GM18909 (cell line): ENCODE results near the gene AHCYL2.
"Not testable (repeated sequence)": the region's sequence is repeated elsewhere in the genome, so short reads cannot be mapped to it uniquely, and the experiment has no call there.

Experiments
- ATAC-seq: cut with Tn5 transposase; IDR thresholded peaks from one replicate; pipeline ENCODE4 v1.9.1; 2021; ENCODE audit warnings: mild to moderate bottlenecking; ENCODE audit not compliant: unreplicated experiment, poor library complexity

The AHCYL2 gene

GRCh38 chr7:129438839-129439651 lies 214.2 kb downstream of the AHCYL2 start:
- ATAC-seq, result no peak

DNA sequence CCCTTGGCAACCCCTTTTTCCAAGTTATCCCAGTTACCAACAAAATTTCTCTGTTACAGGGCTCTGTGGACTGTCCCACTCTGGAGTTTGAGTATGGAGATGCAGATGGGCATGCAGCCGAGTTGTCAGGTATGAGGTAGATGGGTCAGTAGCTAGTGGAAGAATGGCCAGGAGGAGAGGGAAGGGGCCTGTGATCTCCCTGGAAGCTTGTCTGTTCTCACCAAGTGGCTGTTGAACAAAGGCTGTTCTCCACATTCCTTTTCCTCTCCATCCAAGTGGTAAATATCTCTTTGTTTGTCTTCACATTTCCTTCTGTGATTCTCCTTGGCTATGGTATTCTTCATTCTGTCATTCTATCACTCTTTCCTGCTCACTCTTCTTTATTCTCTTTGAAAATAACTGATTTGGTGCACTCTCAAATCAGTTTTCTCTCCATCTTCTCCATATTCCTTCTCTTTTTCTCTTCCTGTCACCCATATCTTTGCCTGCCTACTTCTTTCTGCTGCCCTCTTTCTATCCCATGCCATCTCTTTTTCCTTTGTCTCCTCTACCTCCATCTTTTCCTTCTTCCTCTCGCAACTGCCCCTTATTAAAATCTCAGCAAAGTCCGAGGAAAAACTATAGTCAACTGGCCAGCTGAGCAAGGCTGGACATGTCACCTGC lies 215.3 kb downstream of the AHCYL2 start:
- no peak for ATAC-seq

GRCh38 chr7:129443612-129444011 lies 218.8 kb downstream of the AHCYL2 start:
- ATAC-seq, result no peak

- not testable (repeated sequence) for ATAC-seq
Measured at GRCh38 chr7:129444776-129445175, 219.9 kb downstream of the AHCYL2 start.

- not testable (repeated sequence) for ATAC-seq
Measured at GRCh38 chr7:129446925-129447324, 222.1 kb downstream of the AHCYL2 start.

DNA sequence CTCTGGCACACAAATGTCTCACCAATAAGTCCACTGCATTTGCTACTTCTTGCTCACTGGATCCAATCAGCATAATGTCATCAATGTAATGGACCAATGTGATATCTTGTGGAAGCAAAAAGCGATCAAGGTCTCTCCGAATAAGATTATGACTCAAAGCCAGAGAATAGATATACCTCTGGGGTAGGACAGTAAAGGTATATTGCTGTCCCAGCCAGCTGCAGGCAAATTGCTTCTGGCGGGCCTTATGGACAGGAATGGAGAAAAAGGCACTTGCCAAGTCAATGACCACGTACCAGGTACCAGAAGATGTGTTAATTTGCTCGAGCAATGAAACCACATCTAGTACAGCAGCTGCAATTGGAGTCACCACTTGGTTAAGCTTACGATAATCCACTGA lies 222.6 kb downstream of the AHCYL2 start:
- not testable (repeated sequence) for ATAC-seq

DNA sequence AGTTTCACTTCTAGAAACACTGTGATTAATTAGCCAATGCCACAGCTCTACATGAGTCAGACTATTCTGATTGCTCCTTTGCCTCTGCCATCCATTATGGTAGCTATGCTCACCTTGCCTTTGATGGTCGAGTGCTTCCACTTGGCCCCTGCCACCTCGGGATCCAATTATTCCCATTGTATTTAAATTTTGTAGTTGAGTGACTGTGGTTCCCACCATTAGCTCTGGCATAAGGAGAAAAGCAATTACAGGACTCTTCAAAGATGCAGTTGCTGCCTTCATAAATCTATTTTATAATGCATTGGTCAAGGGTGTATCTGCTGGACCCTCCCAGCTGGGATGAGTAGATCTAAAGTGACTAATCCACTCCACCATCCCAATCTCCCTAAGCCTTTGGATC lies 223.8 kb downstream of the AHCYL2 start:
- not testable (repeated sequence) for ATAC-seq

- no peak for ATAC-seq
Measured at GRCh38 chr7:129450295-129450694, 225.5 kb downstream of the AHCYL2 start.

DNA sequence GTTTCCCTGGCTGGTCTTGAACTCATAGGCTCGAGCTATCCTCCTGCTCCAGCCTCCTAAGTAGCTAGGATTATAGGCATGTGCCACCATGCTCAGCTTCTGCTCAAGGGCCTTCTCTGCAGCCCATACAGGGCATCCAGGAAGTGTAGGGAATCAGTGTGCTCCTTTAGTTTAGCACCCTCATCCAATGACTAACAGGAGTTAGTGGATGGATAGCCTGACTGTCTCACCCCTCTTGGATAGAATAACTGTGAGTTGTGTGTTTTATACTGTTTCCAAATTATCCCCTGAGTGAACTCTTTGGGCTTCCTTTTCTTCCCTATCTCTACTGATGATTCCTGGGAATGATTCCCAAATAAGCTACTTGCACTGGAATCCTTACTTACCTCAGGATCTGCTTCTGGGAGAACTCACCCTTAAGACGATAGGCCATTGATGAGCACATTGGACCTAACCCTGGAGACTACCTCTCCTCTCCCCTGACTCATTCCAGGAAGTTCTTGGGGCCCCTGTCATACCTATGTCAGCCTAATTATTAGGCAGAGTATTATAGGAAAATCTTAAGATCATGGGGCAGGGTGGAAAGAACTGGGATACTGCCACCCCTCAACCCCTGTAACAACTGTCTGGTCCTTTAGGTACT lies 227.9 kb downstream of the AHCYL2 start:
- no peak for ATAC-seq

- ATAC-seq, result no peak
Measured at GRCh38 chr7:129453510-129454248, 228.8 kb downstream of the AHCYL2 start.

DNA sequence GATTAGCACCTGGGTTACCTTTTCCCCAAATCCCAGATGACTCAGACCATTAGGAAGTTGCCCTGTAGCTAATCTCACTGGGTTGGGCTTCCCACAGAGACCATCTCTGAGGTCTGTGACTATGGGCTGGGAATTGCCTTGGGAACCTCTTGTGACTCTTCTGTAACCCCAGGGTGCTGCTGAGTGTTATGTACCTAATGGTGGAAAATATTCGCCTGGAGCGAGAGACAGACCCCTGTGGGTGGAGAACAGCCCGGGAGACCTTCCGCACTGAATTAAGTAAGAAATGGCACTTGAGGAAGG lies 229.4 kb downstream of the AHCYL2 start:
- no peak for ATAC-seq

DNA sequence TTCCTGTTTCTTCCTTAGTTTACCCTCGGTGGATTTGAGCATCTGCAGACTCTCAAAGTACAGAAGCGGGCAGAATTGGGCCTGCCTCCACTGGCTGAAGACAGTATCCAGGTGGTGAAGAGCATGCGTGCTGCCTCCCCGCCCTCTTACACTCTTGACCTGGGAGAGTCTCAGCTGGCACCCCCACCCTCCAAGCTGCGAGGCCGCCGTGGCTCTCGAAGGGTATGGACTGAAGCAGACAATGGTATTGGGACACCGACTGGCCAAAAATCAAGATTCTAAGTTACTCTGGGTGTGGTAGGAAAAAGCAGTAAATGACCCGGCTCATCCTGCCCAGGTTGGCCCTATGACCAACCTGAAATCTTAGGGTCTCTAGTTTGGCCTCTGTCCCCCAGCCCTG lies 231.6 kb downstream of the AHCYL2 start:
- no peak for ATAC-seq

DNA sequence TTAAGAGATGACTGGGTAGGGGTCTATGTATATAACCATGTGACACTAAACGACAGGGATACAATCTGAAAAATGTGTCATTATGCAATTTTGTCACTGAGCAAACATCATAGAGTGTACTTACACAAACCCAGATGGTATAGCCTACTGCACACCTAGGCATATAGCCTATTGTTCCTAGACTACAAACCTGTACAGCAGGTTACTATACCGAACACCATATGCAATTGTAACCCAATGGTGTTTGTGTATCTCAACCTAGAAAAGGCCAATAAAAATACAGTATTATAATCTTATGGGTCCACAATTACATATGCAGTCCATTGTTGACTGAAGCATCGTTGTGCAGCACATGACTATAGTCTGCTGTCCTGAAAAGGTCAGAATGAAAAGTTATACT lies 232.3 kb downstream of the AHCYL2 start:
- ATAC-seq, result no peak

DNA sequence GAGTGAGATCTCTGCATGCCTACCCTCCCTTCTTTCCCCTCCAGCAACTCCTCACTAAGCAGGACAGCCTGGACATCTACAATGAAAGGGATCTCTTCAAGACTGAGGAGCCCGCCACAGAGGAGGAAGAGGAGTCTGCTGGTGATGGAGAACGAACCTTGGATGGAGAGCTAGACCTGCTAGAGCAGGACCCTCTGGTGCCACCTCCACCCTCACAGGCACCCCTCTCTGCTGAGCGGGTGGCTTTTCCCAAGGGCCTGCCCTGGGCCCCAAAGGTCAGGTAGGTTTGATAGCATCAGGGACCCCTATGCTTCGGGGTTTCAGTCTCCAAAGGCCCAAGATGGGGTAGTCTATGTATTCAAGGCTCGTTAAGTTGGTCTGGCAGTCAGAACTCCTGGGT lies 233.3 kb downstream of the AHCYL2 start:
- no peak for ATAC-seq

DNA sequence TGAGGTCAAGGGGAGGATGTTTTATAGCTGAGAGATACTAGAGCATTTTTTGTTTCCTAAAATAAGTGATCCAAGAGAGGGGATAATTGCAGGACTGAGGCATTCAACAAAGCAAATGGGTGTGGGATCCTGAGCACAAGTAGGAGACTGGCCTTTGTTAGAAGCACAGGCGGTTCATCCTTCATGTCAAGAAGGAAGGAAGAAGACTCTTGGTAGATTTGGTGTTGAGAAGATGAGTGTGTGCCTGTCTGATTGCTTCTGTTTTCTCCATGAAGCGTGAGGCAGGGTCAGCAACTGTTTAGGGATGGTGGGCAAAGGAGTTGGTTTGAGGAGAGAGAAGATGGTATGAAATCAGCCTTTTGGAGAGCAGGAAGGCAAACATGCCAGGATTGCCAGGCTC lies 237.0 kb downstream of the AHCYL2 start:
- ATAC-seq, result no peak

- ATAC-seq, result no peak
Measured at GRCh38 chr7:129462420-129462819, 237.6 kb downstream of the AHCYL2 start.

DNA sequence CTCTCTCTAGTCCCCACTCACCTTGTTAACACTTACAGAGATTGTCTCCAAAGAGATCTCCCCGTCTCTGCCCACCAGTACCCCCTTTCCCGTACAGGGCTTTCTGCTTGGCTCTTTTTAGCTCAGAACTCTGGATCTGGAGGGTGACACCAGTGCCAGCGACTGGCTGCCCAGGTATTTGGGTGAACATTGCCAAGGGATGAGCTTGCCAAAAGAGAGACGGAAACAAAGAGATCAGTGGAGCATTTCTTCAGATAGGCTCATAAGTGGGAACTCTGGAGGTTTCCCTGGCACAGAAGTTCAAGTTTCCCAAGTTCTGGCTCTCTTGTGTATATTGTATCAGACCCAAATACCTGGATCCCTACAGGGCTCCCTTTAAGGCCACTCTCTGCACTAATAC lies 239.4 kb downstream of the AHCYL2 start:
- ATAC-seq, result no peak

DNA sequence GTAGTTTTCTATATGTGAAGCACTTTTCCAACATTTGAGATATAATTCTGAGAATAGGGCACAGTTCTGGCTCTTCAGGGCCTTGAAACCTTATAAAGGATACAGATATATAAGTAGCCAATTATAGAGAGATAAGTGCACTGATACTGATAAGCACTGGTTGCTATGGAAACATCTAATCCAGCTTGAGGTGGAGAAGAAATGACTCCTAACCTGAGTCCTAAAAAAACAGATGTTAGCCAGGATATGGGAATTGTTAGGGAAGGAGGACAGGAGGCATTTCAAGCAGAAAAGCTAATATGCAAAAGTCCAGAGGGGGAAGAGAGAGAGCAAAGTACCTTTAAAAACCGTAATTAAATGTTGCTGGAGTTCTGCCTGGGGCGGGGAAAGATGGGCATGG lies 240.2 kb downstream of the AHCYL2 start:
- ATAC-seq, result no peak

GRCh38 chr7:129466796-129467195 lies 242.0 kb downstream of the AHCYL2 start:
- ATAC-seq, result no peak

- no peak for ATAC-seq
Measured at GRCh38 chr7:129468087-129468486, 243.3 kb downstream of the AHCYL2 start.

GRCh38 chr7:129468547-129468946 lies 243.7 kb downstream of the AHCYL2 start:
- no peak for ATAC-seq
